Caco-2 (cell line): ENCODE results near the gene TMEM161A. TPM values are rescaled to one million over a fixed set of nuclear protein-coding genes. Genes with fewer than 3 reads are reported as not detected.
A peak's percentile ranks its signal among the peaks of the same experiment; 100 is the strongest.

Experiments used
- BruUV-seq: library from RNA; stranded (reverse); fragments of 400-500 nt; replicated peaks from 2 replicates; lab custom pipeline; 2021; lab: Mats Ljungman, UMichigan
- CTCF ChIA-PET: fragments of 300-600 bp; sonication (Branson Sonifier 250); formaldehyde crosslinking; loops from one replicate; lab custom pipeline; 2022; ENCODE audit warnings: antibody characterized with exemption; lab: Charles Lee
- POLR2A ChIA-PET: fragments of 300-600 bp; sonication (Branson Sonifier 250); formaldehyde crosslinking; loops from one replicate; lab custom pipeline; 2022; ENCODE audit warnings: antibody characterized with exemption; lab: Charles Lee
- DNase-seq, 2 experiments: peaks; one replicate each; pipeline versions ENCODE4 v3.0.0 to v3.0.0-alpha.2; 2020 to 2022
- H3K27me3 ChIP-seq: replicated peaks from 2 replicates; pipeline ENCODE4 v1.6.0; 2011; ENCODE audit warnings: low read length; ENCODE audit not compliant: control insufficient read depth, insufficient read depth
- H3K36me3 ChIP-seq: 2 replicates; pipeline ENCODE4 v1.5.1; 2011; ENCODE audit warnings: low read length; ENCODE audit not compliant: control insufficient read depth, insufficient read depth
- H3K4me1 ChIP-seq: fragments of 250-450 bp; sonication (Bioruptor Pico); 2 replicates; pipeline ENCODE4 v1.5.1; 2020; ENCODE audit warnings: mild to moderate bottlenecking
- H3K4me3 ChIP-seq: 2 replicates; pipeline ENCODE4 v1.5.1; 2011; ENCODE audit warnings: low read depth, mild to moderate bottlenecking, control low read depth, low read length
- H3K9me3 ChIP-seq: fragments of 250-450 bp; sonication (Bioruptor Pico); 2 replicates; pipeline ENCODE4 v1.5.1; 2020; ENCODE audit warnings: mild to moderate bottlenecking, moderate library complexity
- H3K27ac Mint-ChIP-seq: one replicate; pipeline ENCODE4 v1.8.0; 2022; ENCODE audit warnings: mixed read lengths; ENCODE audit not compliant: unreplicated experiment
- H3K27me3 Mint-ChIP-seq: one replicate; pipeline ENCODE4 v1.8.0; 2022; ENCODE audit warnings: mixed read lengths; ENCODE audit not compliant: insufficient read depth, unreplicated experiment
- H3K36me3 Mint-ChIP-seq: one replicate; pipeline ENCODE4 v1.8.0; 2022; ENCODE audit warnings: mild to moderate bottlenecking, mixed read lengths; ENCODE audit not compliant: insufficient read depth, unreplicated experiment
- H3K4me1 Mint-ChIP-seq: one replicate; pipeline ENCODE4 v1.8.0; 2022; ENCODE audit warnings: low read depth, mixed read lengths; ENCODE audit not compliant: unreplicated experiment
- H3K4me3 Mint-ChIP-seq: one replicate; pipeline ENCODE4 v1.8.0; 2022; ENCODE audit warnings: mild to moderate bottlenecking, moderate library complexity, mixed read lengths; ENCODE audit not compliant: unreplicated experiment
- H3K9me3 Mint-ChIP-seq: one replicate; pipeline ENCODE4 v1.8.0; 2022; ENCODE audit warnings: mixed read lengths; ENCODE audit not compliant: unreplicated experiment
- intact Hi-C: fragments of 100-400 bp; cut with micrococcal nuclease; formaldehyde crosslinking; loops from one replicate; pipeline ENCODE4 v1.10.0; 2022; ENCODE audit not compliant: unreplicated experiment
- total RNA-seq: library from RNA; stranded (reverse); gene quantifications from 2 replicates; pipeline ENCODE4 v1.2.3, GENCODE V29; 2022
- TF ChIP-seq, protein P1 (sequence below), 2 experiments: fragments of 200-600 bp in 1 of 2; IDR thresholded peaks; 1 replicate in 1 of 2; 2 replicates in 1 of 2; pipeline versions ENCODE4 v1.5.1 to v1.8.0; 2011 to 2022; ENCODE audit warnings: antibody characterized with exemption in 1 of 2, control low read depth in 1 of 2, inconsistent platforms in 1 of 2, low read depth in 1 of 2, low read length in 1 of 2, mild to moderate bottlenecking in 1 of 2, moderate library complexity in 1 of 2; ENCODE audit not compliant: insufficient read depth in 1 of 2, severe bottlenecking in 1 of 2, unreplicated experiment in 1 of 2

The TMEM161A gene
- total RNA-seq, 1 experiment from 2014 or later = 36.9 TPM

DNA sequence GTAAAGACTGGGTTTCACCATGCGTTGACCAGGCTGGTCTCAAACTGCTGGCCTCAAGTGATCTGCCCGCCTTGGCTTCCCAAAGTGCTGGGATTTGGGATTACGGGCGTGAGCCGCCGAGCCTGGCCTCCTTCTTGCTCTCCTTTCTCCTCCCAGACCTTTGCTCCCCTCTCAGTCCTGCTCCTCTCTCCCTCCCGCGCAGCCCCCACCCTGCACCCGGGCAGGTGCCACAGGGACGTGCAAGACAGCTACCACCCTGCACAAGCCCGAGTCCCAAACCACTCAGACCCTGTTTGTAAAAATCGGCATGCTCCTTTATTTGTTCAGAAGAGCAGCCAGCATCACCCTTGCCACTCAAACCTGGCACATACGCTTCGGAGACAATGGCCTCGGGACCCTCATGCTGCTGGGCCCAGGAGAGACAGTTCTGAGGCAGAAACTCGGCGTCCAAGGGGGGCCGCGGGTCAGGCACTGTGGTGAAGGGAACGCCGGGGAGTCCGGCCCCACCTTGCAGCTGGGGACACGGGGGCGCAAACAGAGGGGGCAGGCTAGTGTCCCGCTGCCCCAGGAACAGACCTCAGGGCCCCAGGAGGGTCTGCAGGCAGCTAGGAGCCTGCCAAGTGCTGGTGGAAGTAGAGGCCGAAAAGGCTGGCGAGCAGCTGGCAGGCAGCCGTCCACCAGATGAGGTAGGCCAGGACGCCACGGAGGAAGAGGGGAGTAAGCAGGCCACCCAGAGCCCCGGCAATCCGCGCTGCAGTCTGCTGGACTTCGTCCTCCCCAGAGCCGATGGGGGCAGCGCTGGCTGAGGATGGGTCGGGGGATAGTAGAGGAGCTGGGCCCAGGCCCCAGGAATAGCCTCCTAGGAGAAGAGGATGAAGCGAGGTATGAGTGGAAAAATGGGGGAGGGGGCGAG, 18.7 kb downstream of the TMEM161A start:
- no peak overlapping the region for H3K4me3 ChIP-seq
- intact Hi-C loops = no loop called here
- no peaks in the 10 kb centered on the region for H3K27me3 Mint-ChIP-seq
- H3K27me3 ChIP-seq = no peaks in the 10 kb centered on the region
- peaks cover 13% of the 10 kb centered on the region for H3K9me3 Mint-ChIP-seq
- no peaks in the 10 kb centered on the region for H3K36me3 Mint-ChIP-seq
- no TSS peak for BruUV-seq
- POLR2A ChIA-PET = no interaction called here
- H3K36me3 ChIP-seq = no peaks in the 10 kb centered on the region
- H3K9me3 ChIP-seq = no peaks in the 10 kb centered on the region
- H3K4me1 ChIP-seq = no peaks in the 10 kb centered on the region
- TF ChIP-seq, protein P1, sequence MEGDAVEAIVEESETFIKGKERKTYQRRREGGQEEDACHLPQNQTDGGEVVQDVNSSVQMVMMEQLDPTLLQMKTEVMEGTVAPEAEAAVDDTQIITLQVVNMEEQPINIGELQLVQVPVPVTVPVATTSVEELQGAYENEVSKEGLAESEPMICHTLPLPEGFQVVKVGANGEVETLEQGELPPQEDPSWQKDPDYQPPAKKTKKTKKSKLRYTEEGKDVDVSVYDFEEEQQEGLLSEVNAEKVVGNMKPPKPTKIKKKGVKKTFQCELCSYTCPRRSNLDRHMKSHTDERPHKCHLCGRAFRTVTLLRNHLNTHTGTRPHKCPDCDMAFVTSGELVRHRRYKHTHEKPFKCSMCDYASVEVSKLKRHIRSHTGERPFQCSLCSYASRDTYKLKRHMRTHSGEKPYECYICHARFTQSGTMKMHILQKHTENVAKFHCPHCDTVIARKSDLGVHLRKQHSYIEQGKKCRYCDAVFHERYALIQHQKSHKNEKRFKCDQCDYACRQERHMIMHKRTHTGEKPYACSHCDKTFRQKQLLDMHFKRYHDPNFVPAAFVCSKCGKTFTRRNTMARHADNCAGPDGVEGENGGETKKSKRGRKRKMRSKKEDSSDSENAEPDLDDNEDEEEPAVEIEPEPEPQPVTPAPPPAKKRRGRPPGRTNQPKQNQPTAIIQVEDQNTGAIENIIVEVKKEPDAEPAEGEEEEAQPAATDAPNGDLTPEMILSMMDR (IDR thresholded peaks at IDR 0.05; ENCODE audit: insufficient read depth in 1 of 2, low read depth in 1 of 2, low read length in 1 of 2, severe bottlenecking in 1 of 2, unreplicated experiment in 1 of 2) = no peak
- H3K4me3 Mint-ChIP-seq = no peak overlapping the region
- H3K4me1 Mint-ChIP-seq = no peaks in the 10 kb centered on the region
- CTCF ChIA-PET = no interaction called here
- H3K27ac Mint-ChIP-seq = no peak overlapping the region
- DNase-seq = no peak

DNA sequence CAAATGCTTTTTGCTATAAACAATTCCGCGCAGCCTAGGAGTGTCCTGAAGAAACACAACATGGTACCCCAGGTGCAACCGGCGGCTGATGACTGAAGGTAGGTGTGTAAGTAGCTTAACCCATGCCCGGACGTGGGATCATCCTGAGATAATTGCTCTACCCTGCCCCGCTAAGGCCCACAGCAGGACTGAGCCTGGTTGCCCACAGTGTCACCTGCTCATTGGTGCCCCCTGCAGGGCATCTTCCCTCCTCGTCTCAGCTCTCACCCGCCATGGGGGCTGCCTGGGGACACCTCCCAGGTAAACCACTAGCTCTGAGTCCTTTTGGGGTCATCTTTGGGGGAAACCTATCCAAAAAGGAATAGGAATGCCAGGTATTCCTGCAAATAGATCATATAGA, 22.3 kb downstream of the TMEM161A start:
- peak in 1 of 2 experiments; percentile 44 for DNase-seq
- no peak overlapping the region for H3K4me3 Mint-ChIP-seq
- H3K4me1 Mint-ChIP-seq = no peaks in the 10 kb centered on the region
- intact Hi-C loops = no loop called here
- H3K9me3 Mint-ChIP-seq = no peaks in the 10 kb centered on the region
- ChIA-PET CTCF (interaction anchor here (0.6 to 1.1 kb wide), 4 partner anchors 17 to 133 kb away, joined by 3 to 4 read pairs (median 3); no protein-coding TSS in a partner anchor), POLR2A (no interaction called here)
- TF ChIP-seq, protein P1 (IDR thresholded peaks at IDR 0.05; ENCODE audit: insufficient read depth in 1 of 2, low read depth in 1 of 2, low read length in 1 of 2, severe bottlenecking in 1 of 2, unreplicated experiment in 1 of 2) = peak; percentile 30 to 37
- no TSS peak for BruUV-seq
- Histone ChIP-seq H3K9me3 (no peaks in the 10 kb centered on the region), H3K27me3 (no peaks in the 10 kb centered on the region), H3K4me1 (no peaks in the 10 kb centered on the region), H3K4me3 (no peak overlapping the region), H3K36me3 (no peaks in the 10 kb centered on the region)
- H3K36me3 Mint-ChIP-seq = no peaks in the 10 kb centered on the region
- H3K27me3 Mint-ChIP-seq = no peaks in the 10 kb centered on the region
- no peak overlapping the region for H3K27ac Mint-ChIP-seq

DNA sequence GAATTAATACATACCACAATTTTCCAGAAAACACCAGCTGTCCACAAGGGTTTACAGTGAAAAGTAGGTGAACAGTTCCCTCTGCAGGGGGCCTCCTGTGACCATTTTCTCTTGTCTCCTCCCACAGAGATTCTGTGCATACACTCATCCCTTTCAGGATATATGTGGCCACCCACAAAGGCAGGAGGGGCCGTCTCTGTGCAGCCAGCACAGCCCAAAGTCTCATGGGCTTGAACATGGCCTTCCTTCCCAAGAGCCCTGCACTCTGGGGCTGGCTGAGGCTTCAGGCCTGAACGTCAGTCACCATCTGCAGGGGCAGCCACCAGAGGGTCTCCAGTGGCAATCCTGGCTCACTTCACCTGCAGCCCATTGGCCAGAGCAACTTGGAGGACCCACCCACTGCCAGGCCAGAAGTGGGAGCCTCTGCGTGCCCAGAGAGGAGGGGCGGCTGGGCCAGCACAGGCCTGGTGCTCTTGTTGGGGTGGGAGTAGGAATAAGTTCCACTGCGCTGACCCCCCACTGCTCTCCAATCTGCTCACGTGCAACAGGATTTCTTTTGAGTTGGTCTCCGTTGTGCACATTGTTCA, 25.1 kb downstream of the TMEM161A start:
- H3K27me3 ChIP-seq = no peaks in the 10 kb centered on the region
- H3K4me3 ChIP-seq = no peak overlapping the region
- intact Hi-C loops = loop anchor here (2.0 kb wide), 2 partner anchors 58 to 116 kb away; no protein-coding TSS in a partner anchor
- Mint-ChIP-seq H3K4me3 (no peak overlapping the region), H3K9me3 (no peaks in the 10 kb centered on the region), H3K27ac (no peak overlapping the region), H3K27me3 (no peaks in the 10 kb centered on the region), H3K4me1 (no peaks in the 10 kb centered on the region), H3K36me3 (peaks cover 6% of the 10 kb centered on the region)
- TF ChIP-seq, protein P1 (IDR thresholded peaks at IDR 0.05; ENCODE audit: insufficient read depth in 1 of 2, low read depth in 1 of 2, low read length in 1 of 2, severe bottlenecking in 1 of 2, unreplicated experiment in 1 of 2) = peak in 1 of 2 experiments; percentile 34
- no peaks in the 10 kb centered on the region for H3K36me3 ChIP-seq
- DNase-seq = peak in 1 of 2 experiments; percentile 24
- POLR2A ChIA-PET = no interaction called here
- no peaks in the 10 kb centered on the region for H3K4me1 ChIP-seq
- CTCF ChIA-PET = no interaction called here
- H3K9me3 ChIP-seq = no peaks in the 10 kb centered on the region
- BruUV-seq = no TSS peak
